HG03045 (cell line): ENCODE data around the gene KRTAP12-3.

Experiments used
- ATAC-seq: cut with Tn5 transposase; IDR thresholded peaks from one replicate; pipeline ENCODE4 v1.9.1; 2021; ENCODE audit warnings: mild to moderate bottlenecking, moderate library complexity; ENCODE audit not compliant: unreplicated experiment

KRTAP12-3 gene

DNA sequence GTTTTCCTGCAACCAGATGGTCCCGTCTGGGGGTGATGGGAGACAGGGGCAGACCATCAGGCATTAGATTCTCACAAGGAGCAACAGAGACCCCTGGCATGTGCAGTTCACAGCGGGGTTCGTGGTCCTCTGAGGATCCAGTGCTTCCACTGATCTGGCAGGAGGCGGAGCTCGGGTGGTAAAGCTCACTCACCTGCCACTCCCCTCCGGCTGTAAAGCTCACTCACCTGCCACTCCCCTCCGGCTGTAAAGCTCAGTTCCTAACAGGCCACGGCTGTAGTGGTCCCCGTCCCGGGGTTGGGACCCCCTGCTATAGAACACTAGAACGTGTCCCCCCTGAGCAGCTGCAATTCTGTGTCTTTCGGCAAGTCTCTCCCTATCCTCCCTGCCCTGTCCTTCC, 43.8 kb downstream of the KRTAP12-3 start:
- no peak for ATAC-seq

DNA sequence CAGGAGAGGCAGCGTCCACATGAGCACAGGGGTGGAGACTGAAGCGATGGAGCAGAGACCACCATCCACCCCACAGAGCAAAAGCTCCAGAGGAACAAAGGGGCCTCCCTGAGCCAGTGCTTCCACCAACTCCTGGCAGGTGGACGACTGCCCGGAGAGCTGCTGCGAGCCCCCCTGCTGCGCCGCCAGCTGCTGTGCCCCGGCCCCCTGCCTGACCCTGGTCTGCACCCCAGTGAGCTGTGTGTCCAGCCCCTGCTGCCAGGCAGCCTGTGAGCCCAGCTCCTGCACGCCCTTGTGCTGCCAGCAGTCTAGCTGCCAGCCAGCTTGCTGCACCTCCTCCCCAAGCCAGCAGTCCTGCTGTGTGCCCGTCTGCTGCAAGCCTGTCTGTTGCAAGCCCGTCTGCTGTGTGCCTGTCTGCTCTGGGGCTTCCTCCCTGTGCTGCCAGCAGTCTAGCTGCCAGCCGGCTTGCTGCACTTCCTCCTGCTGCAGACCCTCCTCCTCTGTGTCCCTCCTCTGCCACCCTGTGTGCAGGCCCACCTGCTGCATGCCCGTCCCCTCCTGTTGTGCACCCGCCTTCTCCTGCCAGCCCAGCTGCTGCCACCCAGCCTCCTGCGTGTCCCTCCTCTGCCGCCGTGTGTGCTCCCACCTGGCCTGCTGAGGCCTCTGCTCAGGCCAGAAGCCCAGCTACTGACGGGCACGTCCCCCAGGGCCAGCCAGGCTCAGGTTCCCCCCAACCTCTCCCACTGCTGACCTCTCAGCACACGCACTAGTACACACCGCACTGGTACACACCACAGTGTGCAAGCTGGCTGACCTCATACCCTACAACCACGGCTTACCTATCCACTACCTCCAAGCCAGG, 44.6 kb downstream of the KRTAP12-3 start:
- ATAC-seq = no peak

DNA sequence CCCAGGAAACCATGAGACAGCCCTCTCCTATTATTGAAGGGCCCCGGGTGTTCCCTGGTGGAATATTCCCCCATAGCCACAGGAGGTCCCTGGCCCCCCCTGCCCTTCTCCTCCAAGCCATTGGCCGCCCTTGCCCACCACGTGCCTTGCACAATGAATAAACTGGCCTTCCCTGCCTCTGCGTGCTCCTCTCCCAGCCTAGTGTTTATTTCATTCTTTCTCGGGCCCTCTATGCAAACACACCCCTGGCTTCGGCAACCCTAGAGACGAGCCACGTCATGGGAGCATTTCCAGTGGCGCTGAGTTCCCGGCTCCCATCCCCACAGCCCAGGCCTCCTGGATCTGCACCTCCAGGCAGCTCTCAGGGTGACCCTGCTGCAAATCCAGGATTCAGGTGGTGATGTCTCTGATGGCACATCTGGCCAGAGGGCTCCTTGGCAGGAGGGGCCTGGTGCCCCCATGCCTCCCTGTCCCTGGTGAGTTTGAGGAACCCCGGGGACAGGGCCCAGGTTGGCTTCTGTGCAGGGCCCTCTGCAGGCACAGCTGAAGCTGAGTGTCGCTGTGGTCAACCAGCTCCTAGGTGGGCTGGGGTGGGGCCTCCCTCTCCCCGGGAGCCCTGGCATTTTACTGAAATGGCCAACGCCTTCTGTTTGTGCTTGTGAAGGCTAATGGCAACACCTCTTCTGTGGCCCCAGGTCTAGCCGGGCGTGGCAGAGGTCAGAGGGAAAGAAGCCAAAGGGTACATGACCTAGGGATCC, 45.4 kb downstream of the KRTAP12-3 start:
- ATAC-seq = no peak

DNA sequence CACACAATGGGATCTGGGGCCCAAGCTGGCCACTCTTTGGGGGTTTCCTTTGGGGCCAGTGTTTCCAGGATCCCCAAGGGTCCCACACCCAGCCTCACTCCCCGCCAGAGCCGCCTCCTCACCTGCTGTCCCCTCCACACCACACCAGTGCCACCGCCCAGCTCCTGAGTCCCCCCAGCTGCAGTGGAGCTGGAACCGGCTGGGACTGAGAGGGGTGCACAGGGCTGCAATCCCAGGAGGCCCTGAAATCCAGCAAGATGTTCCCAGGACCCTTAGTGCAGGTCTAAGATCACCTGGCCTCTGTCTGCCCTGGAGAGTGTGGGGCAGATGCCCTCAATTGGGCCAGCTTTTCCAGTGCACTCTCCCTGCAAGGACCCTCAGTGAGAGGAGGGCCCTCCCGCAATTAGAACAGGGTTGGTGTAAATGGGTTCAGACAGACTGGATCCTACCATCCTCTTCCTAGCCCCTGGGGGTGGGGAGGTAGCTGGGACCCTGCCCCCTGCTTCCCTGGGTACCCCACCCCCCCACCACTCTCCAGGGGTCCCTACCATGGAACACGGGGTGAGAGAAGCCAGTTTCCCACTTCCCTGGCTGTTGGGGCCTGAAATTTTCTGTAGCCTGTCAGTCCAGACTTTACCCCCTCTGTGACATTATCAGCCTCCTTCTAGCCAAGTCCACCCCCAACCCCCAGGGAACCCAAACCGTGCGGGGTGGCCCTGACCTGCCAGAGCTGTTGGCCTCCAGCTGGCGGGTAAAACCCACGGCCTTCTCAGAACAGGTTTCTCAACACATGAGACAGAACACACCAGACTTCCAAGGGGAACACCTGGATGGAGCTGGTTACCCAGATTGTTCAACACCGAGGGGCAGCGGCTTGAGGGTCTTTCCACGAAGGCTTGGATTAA, 46.3 kb downstream of the KRTAP12-3 start:
- ATAC-seq = no peak

DNA sequence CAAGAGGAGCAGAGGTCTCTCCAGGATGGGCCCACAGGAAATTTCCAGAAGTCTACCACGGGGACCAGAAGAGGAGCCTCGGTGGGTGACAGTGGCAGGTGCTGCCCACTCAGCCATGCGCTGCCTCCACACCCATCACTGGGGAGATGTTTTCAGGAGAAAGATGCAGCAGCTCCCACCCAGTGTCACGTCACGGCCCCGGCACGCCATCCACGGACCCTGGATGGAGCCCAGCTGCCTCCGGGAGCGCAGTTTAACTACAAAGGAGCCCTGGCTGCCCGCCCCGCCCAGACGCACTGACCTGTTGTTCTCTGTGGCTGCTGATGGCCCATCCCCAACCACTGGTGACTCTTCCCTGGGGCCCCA, 46.9 kb downstream of the KRTAP12-3 start:
- no peak for ATAC-seq

DNA sequence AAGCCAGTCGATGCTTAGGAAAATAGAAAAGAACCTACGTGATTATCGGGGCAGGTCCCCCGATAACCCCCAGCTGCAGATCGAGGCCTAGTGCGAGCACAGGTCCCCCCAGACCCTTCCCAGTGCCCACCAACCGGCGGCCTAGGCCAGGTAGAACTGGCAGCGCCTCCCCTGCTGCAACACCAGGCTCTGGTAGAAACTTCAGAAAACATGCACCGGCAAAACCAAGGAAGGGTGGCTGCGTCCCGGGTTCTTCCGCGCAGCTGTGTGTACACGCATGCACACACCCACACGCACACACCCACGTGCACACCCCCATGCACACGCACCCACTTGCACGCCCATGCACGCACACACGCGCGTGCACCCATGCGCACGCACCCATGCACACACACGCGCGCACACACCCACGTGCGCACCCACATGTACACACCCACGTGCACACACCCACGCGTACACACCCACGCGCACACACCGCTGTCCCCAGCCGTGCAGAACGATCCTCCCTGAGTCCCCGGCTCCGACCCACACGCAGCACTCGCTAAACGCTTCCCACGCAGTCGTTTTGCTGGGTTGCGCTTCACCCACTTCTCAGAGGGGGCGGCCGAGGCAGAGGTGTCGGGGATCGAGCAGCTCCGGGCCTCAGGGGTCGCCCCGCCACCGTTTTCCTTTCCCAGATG, 48.4 kb downstream of the KRTAP12-3 start:
- ATAC-seq = no peak

DNA sequence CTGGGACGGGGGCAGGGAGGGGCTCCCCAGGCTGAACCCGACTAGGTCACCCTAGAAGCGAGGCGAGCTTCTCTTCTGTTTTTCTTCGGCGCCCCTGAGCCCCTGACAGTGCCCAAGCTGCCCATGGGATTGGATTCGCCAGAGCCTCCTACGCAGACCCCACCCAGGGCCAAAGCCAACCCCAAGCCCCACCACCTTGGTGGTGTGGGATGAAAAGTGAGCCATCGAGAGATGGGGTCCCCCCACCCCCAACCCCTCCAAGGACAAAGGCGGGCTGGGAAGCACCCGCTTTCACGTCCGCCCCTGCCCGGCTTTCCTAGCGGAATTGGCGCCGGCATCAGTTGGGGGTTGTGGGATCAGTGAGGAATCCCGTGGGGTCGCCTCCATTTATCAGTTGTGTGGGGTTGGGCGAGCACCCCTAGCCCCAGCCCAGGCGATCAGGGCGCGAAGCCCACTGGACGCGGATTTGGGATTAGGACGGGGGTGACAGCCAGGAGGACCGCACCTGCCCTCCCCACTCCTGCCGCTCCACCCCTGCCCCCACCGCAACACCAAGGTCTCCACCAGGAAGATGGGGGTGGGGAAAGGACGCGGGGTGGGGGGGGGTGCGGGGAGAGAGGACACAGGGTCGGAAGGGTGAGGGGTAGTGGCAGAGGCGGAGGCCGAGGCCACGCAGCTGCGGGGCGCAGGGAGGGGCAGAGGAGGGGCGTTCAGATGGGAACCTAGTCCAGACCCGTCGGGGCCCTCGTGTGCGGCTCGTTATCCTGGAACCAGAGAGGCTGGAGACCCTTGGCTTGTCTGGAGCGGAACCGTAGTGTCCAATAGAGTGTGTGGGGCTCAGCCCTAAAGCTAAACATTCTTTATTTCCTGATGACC, 49.2 kb downstream of the KRTAP12-3 start:
- no peak for ATAC-seq
